K562 (cell line): ENCODE results near the gene PPP1R14C. TPM values are rescaled to one million over a fixed set of nuclear protein-coding genes. Genes with fewer than 3 reads are reported as not detected.

Source experiments
- DIDO1 ChIP-seq: fragments of 450-650 bp; IDR thresholded peaks from 2 replicates; pipeline ENCODE4 v1.6.1; 2016; ENCODE audit warnings: low read depth, missing biosample characterization, missing genetic modification characterization
- ETV6 ChIP-seq, 3 experiments: fragments of 150-350 bp in 1 of 3; sonication (generic) in 1 of 3; formaldehyde crosslinking in 1 of 3; IDR thresholded peaks; 2 replicates each; pipeline versions ENCODE4 v1.6.1 to v1.8.0; 2014 to 2022; ENCODE audit warnings: borderline replicate concordance in 2 of 3, low read depth in 2 of 3, antibody characterized with exemption in 1 of 3, low read length in 1 of 3, mild to moderate bottlenecking in 1 of 3, missing genetic modification reagents in 1 of 3
- FOXM1 ChIP-seq, 2 experiments: fragments of 450-650 bp in 1 of 2; sonication (generic) in 1 of 2; formaldehyde crosslinking in 1 of 2; IDR thresholded peaks; 2 replicates each; pipeline versions ENCODE4 v1.6.1 to v1.9.0; 2017 to 2022; ENCODE audit warnings: low read depth in 2 of 2, mild to moderate bottlenecking in 2 of 2, missing genetic modification reagents in 1 of 2, moderate library complexity in 1 of 2
- HMG20A ChIP-seq: fragments of 450-650 bp; formaldehyde crosslinking; conservative IDR thresholded peaks from 2 replicates; pipeline ENCODE4 v1.4.0; 2020; ENCODE audit warnings: mild to moderate bottlenecking, mixed read lengths
- ILF3 ChIP-seq: fragments of 450-650 bp; IDR thresholded peaks from 2 replicates; pipeline ENCODE4 v1.6.1; 2018; ENCODE audit warnings: antibody characterized with exemption, mild to moderate bottlenecking, moderate library complexity, borderline replicate concordance
- KDM4B ChIP-seq, 2 experiments: fragments of 450-650 bp in 1 of 2; sonication (generic) in 1 of 2; IDR thresholded peaks; 2 replicates each; pipeline ENCODE4 v1.6.1; 2016 to 2017; ENCODE audit warnings: borderline replicate concordance in 2 of 2, antibody characterized with exemption in 1 of 2, low read depth in 1 of 2, mild to moderate bottlenecking in 1 of 2
- NFYB ChIP-seq: IDR thresholded peaks from 2 replicates; pipeline ENCODE4 v1.6.1; 2011; ENCODE audit warnings: mild to moderate bottlenecking, moderate library complexity; ENCODE audit not compliant: insufficient read length; ENCODE audit errors: extremely low read depth
- NR0B1 ChIP-seq: fragments of 450-650 bp; IDR thresholded peaks from one replicate; pipeline ENCODE4 v1.6.1; 2018; ENCODE audit warnings: mild to moderate bottlenecking, moderate library complexity; ENCODE audit not compliant: partially characterized antibody
- NR4A1 ChIP-seq, 2 experiments: fragments of 250-450 bp in 1 of 2; fragments of 450-650 bp in 1 of 2; sonication (Bioruptor Pico) in 1 of 2; IDR thresholded peaks; 2 replicates each; pipeline versions ENCODE4 v1.4.0 to v1.6.1; 2016 to 2020; ENCODE audit warnings: mild to moderate bottlenecking in 2 of 2, missing compliant biosample characterization in 1 of 2, missing genetic modification characterization in 1 of 2, moderate library complexity in 1 of 2
- PCBP2 ChIP-seq: fragments of 200-400 bp; formaldehyde crosslinking; IDR thresholded peaks from 2 replicates; pipeline ENCODE4 v1.6.1; 2018; ENCODE audit warnings: low read length, low read depth, mild to moderate bottlenecking, moderate library complexity; ENCODE audit not compliant: poor library complexity, severe bottlenecking
- RAD21 ChIP-seq, 2 experiments: fragments of 250-450 bp in 1 of 2; fragments of 450-650 bp in 1 of 2; sonication (Bioruptor Pico) in 1 of 2; formaldehyde crosslinking in 1 of 2; IDR thresholded peaks in 1 of 2; conservative IDR thresholded peaks in 1 of 2; 2 replicates each; pipeline versions ENCODE4 v1.4.0 to v1.8.0; 2020 to 2022; ENCODE audit warnings: mild to moderate bottlenecking in 2 of 2, moderate library complexity in 1 of 2
- SMARCA4 ChIP-seq: fragments of 450-650 bp; IDR thresholded peaks from 2 replicates; pipeline ENCODE4 v1.6.1; 2016
- SREBF1 ChIP-seq: fragments of 150-350 bp; IDR thresholded peaks from 2 replicates; pipeline ENCODE4 v1.6.1; 2014; ENCODE audit warnings: antibody characterized with exemption, low read depth, low read length, borderline replicate concordance
- TAF1 ChIP-seq: IDR thresholded peaks from 2 replicates; pipeline ENCODE4 v1.6.1; 2011; ENCODE audit warnings: mild to moderate bottlenecking, low read length, moderate library complexity; ENCODE audit not compliant: insufficient read depth, control insufficient read depth, severe bottlenecking; ENCODE audit errors: extremely low read depth
- TAF15 ChIP-seq: fragments of 200-400 bp; formaldehyde crosslinking; IDR thresholded peaks from 2 replicates; pipeline ENCODE4 v1.6.1; 2017; ENCODE audit warnings: mild to moderate bottlenecking, low read depth, low read length, moderate library complexity
- ZNF274 ChIP-seq: IDR thresholded peaks from 2 replicates; pipeline ENCODE4 v1.6.1; 2011; ENCODE audit warnings: low read depth, mild to moderate bottlenecking, low read length, moderate library complexity, borderline replicate concordance
- ZNF592 ChIP-seq: fragments of 450-650 bp; IDR thresholded peaks from 2 replicates; pipeline ENCODE4 v1.6.1; 2017; ENCODE audit warnings: antibody characterized with exemption, mild to moderate bottlenecking
- polyA plus RNA-seq, 8 experiments: library from polyadenylated mRNA; depleted of rRNA in 4 of 8; stranded (reverse) in 5 of 8; unstranded in 3 of 8; fragments of >200 nt; fragmentation: Nextera tagmentation in 2 of 8; fragmentation: Illumina TruSeq in 1 of 8; extraction: Ambion mirVana in 2 of 8; extraction: Trizol in 1 of 8; gene quantifications; 2 replicates each; pipeline versions ENCODE4 v1.2.1 to v1.2.3, GENCODE V29; 2011 to 2014; ENCODE audit warnings: inconsistent platforms in 1 of 8, missing spikeins in 1 of 8
- total RNA-seq, 7 experiments: library from RNA; depleted of rRNA in 6 of 7; stranded (reverse); fragments of >200 nt in 6 of 7; fragmentation: Illumina TruSeq in 2 of 7; extraction: Trizol in 2 of 7; gene quantifications; 2 replicates each; pipeline versions ENCODE4 v1.2.1 to v1.2.3, GENCODE V29; 2011 to 2021; ENCODE audit warnings: low replicate concordance in 1 of 7

Gene PPP1R14C
- total and polyA plus RNA-seq, 9 of the 15 experiments (the other 6 are each of a cell fraction or from before 2014, with no cell fraction given), result 4.5 to 16.6 (median 11.9) TPM

GRCh38 chr6:150269857-150270223 lies 127.0 kb downstream of the PPP1R14C start (continued):
- TF ChIP-seq ZNF592 (peak; percentile 88), NR0B1 (no peak), FOXM1 (IDR thresholded peaks at IDR 0.05; ENCODE audit: low read depth) (no peak), FOXM1 (CRISPR knock-in tag; IDR thresholded peaks at IDR 0.05; ENCODE audit: low read depth) (no peak), NR4A1 (CRISPR knock-in tag; IDR thresholded peaks at IDR 0.05) (no peak), NR4A1 (tag; IDR thresholded peaks at IDR 0.05) (peak; percentile 74), SMARCA4 (peak; percentile 90), TAF15 (no peak), ILF3 (no peak), TAF1 (peak; percentile 14), RAD21 (CRISPR knock-in tag; conservative IDR thresholded peaks at IDR 0.05 in 1 of 2, IDR thresholded peaks at IDR 0.05 in 1 of 2) (no peak), ZNF274 (no peak), SREBF1 (no peak), PCBP2 (no peak), ETV6 (IDR thresholded peaks at IDR 0.05; ENCODE audit: borderline replicate concordance in 1 of 2, low read depth in 2 of 2, low read length in 1 of 2) (0 out of 4 replicates have a peak, but pooled peaks of 1 of the 2 experiments have one; percentile 49), ETV6 (CRISPR knock-in tag; IDR thresholded peaks at IDR 0.05; ENCODE audit: borderline replicate concordance) (no peak), HMG20A (CRISPR knock-in tag) (no peak), KDM4B (IDR thresholded peaks at IDR 0.05; ENCODE audit: borderline replicate concordance in 2 of 2, low read depth in 1 of 2) (no peak), DIDO1 (tag) (no peak), NFYB (peak; percentile 41)
